HG03066 (cell line): ENCODE data around the gene MON2.
"Not testable (repeated sequence)": the region's sequence is repeated elsewhere in the genome, so short reads cannot be mapped to it uniquely, and the experiment has no call there.

Experiments
- ATAC-seq: cut with Tn5 transposase; IDR thresholded peaks from one replicate; pipeline ENCODE4 v1.9.1; 2021; ENCODE audit warnings: low read depth; ENCODE audit not compliant: unreplicated experiment

The MON2 gene

DNA sequence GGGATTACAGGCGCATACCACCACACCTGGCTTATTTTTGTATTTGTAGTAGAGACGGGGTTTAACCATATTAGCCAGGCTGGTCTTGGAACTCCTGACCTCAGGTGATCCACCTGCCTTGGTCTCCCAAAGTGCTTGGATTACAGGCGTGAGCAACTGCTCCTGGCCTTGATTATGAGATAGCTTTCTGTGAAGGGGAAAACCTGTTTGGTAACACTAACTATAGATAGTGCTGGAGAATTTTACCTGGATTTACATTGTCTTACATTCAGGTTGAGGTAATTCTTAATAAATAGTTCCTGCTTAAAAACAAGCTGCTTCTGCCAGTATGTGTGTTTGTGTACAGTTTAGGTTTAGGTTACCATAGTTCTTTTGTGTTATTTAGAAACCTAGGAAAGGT is 77.1 kb downstream of the MON2 start:
- no peak for ATAC-seq

GRCh38 chr12:62552906-62553556 is 86.4 kb downstream of the MON2 start:
- ATAC-seq = no peak

- not testable (repeated sequence) for ATAC-seq
Measured at GRCh38 chr12:62559366-62559765, 92.7 kb downstream of the MON2 start.

- no peak for ATAC-seq
Measured at GRCh38 chr12:62562846-62563245, 96.2 kb downstream of the MON2 start.

- ATAC-seq = peak; percentile 79
Measured at GRCh38 chr12:62575036-62575435, 108.4 kb downstream of the MON2 start.

GRCh38 chr12:62576503-62576902 is 109.9 kb downstream of the MON2 start:
- ATAC-seq = no peak

GRCh38 chr12:62578726-62579125 is 112.1 kb downstream of the MON2 start:
- ATAC-seq = no peak

DNA sequence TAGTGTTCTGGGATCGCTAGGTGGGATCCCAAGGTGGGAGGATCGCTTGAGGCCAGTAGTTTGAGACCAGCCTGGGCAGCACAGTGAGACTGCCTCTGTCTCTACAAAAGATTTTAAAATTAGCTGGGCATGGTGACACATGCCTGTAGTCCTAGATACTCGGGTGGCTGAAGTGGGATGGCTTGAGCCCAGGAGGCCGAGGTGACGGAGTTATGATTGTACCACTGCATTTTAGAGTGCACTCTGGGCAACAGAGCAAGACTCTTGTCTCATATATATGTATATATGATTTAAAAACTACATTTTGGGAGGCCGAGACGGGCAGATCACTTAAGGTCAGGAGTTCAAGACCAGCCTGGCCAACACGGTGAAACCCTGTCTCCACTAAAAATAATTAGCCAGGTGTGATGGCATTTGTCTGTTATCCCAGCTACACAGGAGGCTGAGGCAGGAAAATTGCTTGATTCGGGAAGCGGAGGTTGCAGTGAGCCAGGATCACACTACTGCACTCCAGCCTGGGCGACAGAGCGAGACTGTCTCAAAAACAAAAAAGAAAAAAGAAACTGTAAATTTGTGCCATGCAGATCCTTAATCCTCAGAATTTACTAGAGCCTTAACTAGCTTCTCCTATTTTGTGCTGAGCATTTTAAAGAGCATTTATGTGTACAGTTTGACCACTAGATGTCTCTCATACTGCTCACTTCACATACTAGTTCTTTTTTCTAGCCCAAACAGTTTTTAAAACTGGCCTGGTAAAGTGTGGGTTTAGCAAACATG is 114.8 kb downstream of the MON2 start:
- ATAC-seq = peak; percentile 70

GRCh38 chr12:62582065-62582366 is 115.4 kb downstream of the MON2 start:
- ATAC-seq = no peak

- ATAC-seq = no peak
Measured at GRCh38 chr12:62584619-62585018, 118.0 kb downstream of the MON2 start.

DNA sequence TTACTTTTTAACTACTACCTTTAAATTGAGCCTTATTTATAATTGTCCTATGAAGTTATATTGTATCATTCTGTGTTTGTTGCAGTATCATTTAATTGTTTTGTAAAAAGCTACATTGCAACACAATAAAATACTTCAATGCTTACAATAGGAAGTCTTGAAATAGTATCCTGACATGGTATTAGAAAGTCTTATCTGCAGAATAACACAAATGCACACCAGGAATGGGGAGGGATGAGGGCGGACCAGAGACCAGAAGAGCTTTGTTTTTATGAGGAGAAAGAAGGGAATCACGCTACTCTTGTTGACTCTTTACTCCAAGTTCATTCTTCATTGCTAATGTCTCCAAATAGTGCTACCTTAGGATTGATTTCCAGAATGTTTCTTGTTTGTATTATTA is 120.2 kb downstream of the MON2 start:
- no peak for ATAC-seq

DNA sequence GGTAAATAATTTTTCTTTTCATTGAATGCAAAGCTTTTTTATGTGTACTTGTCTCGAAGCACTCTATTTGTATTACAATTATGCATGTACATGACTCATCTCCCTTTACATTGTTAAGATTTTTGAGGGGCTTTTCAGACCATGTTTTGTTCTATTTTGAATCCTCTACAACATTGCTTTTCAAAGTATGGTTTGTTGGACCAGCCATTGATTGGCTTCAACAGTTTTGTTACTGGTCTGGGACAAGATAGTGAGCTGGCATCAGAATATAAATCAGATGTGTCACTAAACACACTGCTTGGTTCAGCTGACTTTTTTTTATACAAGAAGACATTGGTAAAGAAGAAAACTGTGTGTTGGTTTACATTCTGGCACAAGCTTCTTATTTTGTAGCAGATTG is 122.3 kb downstream of the MON2 start:
- ATAC-seq = no peak

GRCh38 chr12:62597253-62597652 is 130.6 kb downstream of the MON2 start:
- ATAC-seq = no peak

DNA sequence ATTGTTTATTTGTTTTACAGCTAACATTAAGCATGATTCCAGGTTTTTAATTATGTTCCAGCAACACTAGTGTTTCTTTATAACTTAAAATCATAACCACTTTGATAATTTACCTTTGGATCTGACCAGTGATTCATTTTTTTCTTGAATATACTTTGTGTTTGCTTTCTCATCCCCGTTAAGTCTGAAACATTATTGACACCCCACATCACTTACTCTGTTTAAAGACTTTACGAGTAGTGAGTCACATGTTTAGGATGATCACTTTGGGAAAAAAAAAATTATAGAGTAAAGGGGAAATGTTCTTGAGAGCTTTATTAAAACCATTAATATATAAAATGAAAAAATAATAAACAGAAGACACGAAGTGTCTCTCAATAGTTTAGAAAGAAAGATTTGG is 132.2 kb downstream of the MON2 start:
- no peak for ATAC-seq

DNA sequence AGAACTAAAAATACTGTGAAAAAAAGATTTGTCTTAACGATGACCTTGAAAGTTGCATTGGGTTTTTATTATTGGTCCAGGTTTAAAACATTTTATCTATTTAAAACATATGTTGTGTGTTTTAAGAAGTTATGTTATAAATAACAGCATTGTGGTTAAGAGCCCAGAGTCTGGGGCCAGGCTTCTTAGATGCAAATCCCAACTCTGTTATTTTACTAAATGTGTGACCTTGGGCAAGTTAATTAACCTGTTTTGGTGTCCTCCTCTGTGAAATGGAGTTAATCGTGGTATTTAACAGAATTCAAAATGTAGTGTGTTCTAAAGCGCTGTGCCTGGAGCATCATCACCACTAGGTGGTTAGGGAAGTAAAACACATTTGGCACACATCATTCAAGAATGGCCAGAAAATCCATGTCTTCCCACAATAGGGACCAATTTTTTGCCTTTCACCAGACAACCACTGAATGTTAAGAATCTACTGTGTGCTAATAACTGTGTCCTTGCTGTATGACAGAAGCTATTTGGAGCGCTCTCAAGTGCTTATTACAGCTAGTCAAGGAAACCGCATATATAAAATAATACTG is 133.3 kb downstream of the MON2 start:
- ATAC-seq = no peak

GRCh38 chr12:62601765-62602164 is 135.1 kb downstream of the MON2 start:
- ATAC-seq = no peak

GRCh38 chr12:62602255-62603060 is 135.8 kb downstream of the MON2 start:
- peak; percentile 62 for ATAC-seq

- ATAC-seq = peak; percentile 62
Measured at GRCh38 chr12:62603061-62603810, 136.6 kb downstream of the MON2 start.

GRCh38 chr12:62603811-62604098 is 137.1 kb downstream of the MON2 start:
- ATAC-seq = no peak

GRCh38 chr12:62604373-62604772 is 137.7 kb downstream of the MON2 start:
- ATAC-seq = no peak

GRCh38 chr12:62604871-62605270 is 138.2 kb downstream of the MON2 start:
- no peak for ATAC-seq
